HS-27A (cell line): ENCODE data around the gene USP17L24.
"Not testable (repeated sequence)": the region's sequence is repeated elsewhere in the genome, so short reads cannot be mapped to it uniquely, and the experiment has no call there.

Source experiments
- DNase-seq: peaks from one replicate; pipeline ENCODE4 v3.0.0-alpha.2; 2012; ENCODE audit warnings: low read depth, missing footprints

Gene USP17L24, protein sequence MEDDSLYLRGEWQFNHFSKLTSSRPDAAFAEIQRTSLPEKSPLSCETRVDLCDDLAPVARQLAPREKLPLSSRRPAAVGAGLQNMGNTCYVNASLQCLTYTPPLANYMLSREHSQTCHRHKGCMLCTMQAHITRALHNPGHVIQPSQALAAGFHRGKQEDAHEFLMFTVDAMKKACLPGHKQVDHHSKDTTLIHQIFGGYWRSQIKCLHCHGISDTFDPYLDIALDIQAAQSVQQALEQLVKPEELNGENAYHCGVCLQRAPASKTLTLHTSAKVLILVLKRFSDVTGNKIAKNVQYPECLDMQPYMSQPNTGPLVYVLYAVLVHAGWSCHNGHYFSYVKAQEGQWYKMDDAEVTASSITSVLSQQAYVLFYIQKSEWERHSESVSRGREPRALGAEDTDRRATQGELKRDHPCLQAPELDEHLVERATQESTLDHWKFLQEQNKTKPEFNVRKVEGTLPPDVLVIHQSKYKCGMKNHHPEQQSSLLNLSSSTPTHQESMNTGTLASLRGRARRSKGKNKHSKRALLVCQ

DNA sequence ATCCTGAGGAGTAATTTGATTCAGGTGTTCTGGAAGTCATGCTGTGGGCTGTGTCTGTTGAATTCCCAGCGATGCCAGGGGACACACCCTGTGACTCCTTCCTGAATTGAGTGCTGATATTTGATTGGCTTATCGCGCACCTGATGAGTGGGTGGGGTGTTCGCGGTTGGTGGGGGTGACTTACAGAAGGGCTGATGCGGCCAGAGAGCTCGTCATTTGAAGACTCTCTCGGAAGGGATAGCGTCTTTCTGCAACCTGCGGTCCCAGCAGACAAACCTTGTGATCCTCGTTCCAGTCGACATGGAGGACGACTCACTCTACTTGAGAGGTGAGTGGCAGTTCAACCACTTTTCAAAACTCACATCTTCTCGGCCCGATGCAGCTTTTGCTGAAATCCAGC is at the start of gene USP17L24:
Gene USP17L24, plus strand, starts transcription at position 301 of the 400 bp plus-strand sequence. Its CDS starts 0 bp downstream, at position 301.
- not testable (repeated sequence) for DNase-seq

DNA sequence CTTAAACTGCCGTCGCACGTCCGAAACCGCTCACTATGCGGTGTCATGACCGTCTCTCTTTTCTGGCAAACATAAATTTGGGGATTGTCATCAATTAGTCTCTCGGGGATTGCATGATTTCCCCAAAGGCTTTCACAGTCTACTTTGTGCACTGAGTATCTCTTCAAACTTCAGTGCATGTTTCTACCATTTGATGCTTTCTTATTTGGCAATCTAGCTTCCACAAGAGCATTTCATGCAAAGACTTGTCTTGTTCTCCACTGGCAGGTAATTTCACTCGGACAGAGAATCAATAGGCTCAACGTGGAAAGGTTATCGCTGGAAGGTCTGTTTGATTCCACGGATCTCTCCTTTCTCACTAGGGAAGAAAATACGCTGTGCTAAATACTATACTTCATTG is 774 bp upstream of the USP17L24 start:
- not testable (repeated sequence) for DNase-seq

DNA sequence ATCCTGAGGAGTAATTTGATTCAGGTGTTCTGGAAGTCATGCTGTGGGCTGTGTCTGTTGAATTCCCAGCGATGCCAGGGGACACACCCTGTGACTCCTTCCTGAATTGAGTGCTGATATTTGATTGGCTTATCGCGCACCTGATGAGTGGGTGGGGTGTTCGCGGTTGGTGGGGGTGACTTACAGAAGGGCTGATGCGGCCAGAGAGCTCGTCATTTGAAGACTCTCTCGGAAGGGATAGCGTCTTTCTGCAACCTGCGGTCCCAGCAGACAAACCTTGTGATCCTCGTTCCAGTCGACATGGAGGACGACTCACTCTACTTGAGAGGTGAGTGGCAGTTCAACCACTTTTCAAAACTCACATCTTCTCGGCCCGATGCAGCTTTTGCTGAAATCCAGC is 4.6 kb downstream of the USP17L24 start, which contains the start of gene USP17L25:
Gene USP17L25, plus strand, starts transcription at position 301 of the 400 bp plus-strand sequence. Its CDS starts 0 bp downstream, at position 301.
- not testable (repeated sequence) for DNase-seq

DNA sequence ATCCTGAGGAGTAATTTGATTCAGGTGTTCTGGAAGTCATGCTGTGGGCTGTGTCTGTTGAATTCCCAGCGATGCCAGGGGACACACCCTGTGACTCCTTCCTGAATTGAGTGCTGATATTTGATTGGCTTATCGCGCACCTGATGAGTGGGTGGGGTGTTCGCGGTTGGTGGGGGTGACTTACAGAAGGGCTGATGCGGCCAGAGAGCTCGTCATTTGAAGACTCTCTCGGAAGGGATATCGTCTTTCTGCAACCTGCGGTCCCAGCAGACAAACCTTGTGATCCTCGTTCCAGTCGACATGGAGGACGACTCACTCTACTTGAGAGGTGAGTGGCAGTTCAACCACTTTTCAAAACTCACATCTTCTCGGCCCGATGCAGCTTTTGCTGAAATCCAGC is 9.4 kb downstream of the USP17L24 start, which contains the start of gene USP17L26:
Gene USP17L26, plus strand, starts transcription at position 301 of the 400 bp plus-strand sequence. Its CDS starts 0 bp downstream, at position 301.
- not testable (repeated sequence) for DNase-seq

DNA sequence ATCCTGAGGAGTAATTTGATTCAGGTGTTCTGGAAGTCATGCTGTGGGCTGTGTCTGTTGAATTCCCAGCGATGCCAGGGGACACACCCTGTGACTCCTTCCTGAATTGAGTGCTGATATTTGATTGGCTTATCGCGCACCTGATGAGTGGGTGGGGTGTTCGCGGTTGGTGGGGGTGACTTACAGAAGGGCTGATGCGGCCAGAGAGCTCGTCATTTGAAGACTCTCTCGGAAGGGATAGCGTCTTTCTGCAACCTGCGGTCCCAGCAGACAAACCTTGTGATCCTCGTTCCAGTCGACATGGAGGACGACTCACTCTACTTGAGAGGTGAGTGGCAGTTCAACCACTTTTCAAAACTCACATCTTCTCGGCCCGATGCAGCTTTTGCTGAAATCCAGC is 14.1 kb downstream of the USP17L24 start, which contains the start of gene USP17L5:
Gene USP17L5, plus strand, starts transcription at position 301 of the 400 bp plus-strand sequence. Its CDS starts 0 bp downstream, at position 301.
- DNase-seq, result not testable (repeated sequence)

DNA sequence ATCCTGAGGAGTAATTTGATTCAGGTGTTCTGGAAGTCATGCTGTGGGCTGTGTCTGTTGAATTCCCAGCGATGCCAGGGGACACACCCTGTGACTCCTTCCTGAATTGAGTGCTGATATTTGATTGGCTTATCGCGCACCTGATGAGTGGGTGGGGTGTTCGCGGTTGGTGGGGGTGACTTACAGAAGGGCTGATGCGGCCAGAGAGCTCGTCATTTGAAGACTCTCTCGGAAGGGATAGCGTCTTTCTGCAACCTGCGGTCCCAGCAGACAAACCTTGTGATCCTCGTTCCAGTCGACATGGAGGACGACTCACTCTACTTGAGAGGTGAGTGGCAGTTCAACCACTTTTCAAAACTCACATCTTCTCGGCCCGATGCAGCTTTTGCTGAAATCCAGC is 18.9 kb downstream of the USP17L24 start, which contains the start of gene USP17L27:
Gene USP17L27, plus strand, starts transcription at position 301 of the 400 bp plus-strand sequence. Its CDS starts 0 bp downstream, at position 301.
- not testable (repeated sequence) for DNase-seq

DNA sequence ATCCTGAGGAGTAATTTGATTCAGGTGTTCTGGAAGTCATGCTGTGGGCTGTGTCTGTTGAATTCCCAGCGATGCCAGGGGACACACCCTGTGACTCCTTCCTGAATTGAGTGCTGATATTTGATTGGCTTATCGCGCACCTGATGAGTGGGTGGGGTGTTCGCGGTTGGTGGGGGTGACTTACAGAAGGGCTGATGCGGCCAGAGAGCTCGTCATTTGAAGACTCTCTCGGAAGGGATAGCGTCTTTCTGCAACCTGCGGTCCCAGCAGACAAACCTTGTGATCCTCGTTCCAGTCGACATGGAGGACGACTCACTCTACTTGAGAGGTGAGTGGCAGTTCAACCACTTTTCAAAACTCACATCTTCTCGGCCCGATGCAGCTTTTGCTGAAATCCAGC is 23.6 kb downstream of the USP17L24 start, which contains the start of gene USP17L28:
Gene USP17L28, plus strand, starts transcription at position 301 of the 400 bp plus-strand sequence. Its CDS starts 0 bp downstream, at position 301.
- DNase-seq, result not testable (repeated sequence)

DNA sequence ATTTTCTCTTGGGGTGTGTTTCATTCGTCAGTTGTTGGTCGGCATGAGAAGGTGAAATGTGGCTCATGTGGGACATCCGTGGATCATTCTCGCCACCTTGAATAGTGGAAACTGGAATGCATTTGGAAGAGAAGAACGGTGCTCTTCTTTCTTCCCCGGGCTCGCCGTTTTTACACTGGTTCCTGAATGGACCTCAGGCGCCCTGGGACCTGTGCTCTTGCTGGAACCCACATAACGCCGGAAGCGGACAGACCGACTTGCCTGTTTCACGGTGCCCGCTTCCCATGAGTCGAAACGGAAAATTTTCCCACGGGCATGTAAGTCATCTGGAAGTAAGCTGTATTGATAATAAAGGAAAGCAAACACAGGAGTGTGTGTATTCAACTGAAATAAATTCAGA is 25.9 kb downstream of the USP17L24 start:
- DNase-seq, result not testable (repeated sequence)

DNA sequence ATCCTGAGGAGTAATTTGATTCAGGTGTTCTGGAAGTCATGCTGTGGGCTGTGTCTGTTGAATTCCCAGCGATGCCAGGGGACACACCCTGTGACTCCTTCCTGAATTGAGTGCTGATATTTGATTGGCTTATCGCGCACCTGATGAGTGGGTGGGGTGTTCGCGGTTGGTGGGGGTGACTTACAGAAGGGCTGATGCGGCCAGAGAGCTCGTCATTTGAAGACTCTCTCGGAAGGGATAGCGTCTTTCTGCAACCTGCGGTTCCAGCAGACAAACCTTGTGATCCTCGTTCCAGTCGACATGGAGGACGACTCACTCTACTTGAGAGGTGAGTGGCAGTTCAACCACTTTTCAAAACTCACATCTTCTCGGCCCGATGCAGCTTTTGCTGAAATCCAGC is 28.4 kb downstream of the USP17L24 start, which contains the start of gene USP17L29:
Gene USP17L29, plus strand, starts transcription at position 301 of the 400 bp plus-strand sequence. Its CDS starts 0 bp downstream, at position 301.
- not testable (repeated sequence) for DNase-seq

DNA sequence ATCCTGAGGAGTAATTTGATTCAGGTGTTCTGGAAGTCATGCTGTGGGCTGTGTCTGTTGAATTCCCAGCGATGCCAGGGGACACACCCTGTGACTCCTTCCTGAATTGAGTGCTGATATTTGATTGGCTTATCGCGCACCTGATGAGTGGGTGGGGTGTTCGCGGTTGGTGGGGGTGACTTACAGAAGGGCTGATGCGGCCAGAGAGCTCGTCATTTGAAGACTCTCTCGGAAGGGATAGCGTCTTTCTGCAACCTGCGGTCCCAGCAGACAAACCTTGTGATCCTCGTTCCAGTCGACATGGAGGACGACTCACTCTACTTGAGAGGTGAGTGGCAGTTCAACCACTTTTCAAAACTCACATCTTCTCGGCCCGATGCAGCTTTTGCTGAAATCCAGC is 37.9 kb downstream of the USP17L24 start, which contains the start of gene USP17L30:
Gene USP17L30, plus strand, starts transcription at position 301 of the 400 bp plus-strand sequence. Its CDS starts 0 bp downstream, at position 301.
- DNase-seq, result not testable (repeated sequence)
